HG02970 (cell line): ENCODE measurements around the gene KRTAP4-9.
"Not testable (repeated sequence)": the region's sequence is repeated elsewhere in the genome, so short reads cannot be mapped to it uniquely, and the experiment has no call there.

Source experiments
- ATAC-seq: cut with Tn5 transposase; IDR thresholded peaks from one replicate; pipeline ENCODE4 v1.9.1; 2021; ENCODE audit warnings: mild to moderate bottlenecking, moderate library complexity, moderate number of reproducible peaks; ENCODE audit not compliant: unreplicated experiment, low FRiP score

KRTAP4-9 gene

GRCh38 chr17:41105347-41105746 is at the start of gene KRTAP4-9:
KRTAP4-9 (plus strand) TSS chr17:41105389; CDS start chr17:41105389, 0 bp downstream.
- not testable (repeated sequence) for ATAC-seq

GRCh38 chr17:41057547-41057946 is 47.6 kb upstream of the KRTAP4-9 start:
- no peak for ATAC-seq

GRCh38 chr17:41058741-41059140 is 46.4 kb upstream of the KRTAP4-9 start:
- ATAC-seq: no peak

- not testable (repeated sequence) for ATAC-seq
Observed at GRCh38 chr17:41059276-41060051, 45.7 kb upstream of the KRTAP4-9 start.

GRCh38 chr17:41060052-41060604 is 45.1 kb upstream of the KRTAP4-9 start, which contains the start of gene KRTAP2-3:
KRTAP2-3 (minus strand) TSS chr17:41060114; CDS start chr17:41060050, 64 bp downstream.
- ATAC-seq: no peak

GRCh38 chr17:41061964-41062363 is 43.2 kb upstream of the KRTAP4-9 start:
- ATAC-seq: no peak

GRCh38 chr17:41063449-41063848 is 41.7 kb upstream of the KRTAP4-9 start:
- no peak for ATAC-seq

- no peak for ATAC-seq
Observed at GRCh38 chr17:41064301-41064700, 40.9 kb upstream of the KRTAP4-9 start.

GRCh38 chr17:41065016-41065689 is 40.0 kb upstream of the KRTAP4-9 start:
- not testable (repeated sequence) for ATAC-seq

- no peak for ATAC-seq
Observed at GRCh38 chr17:41065829-41066624, 39.2 kb upstream of the KRTAP4-9 start, which contains the start of gene KRTAP2-4. KRTAP2-4 (minus strand) TSS chr17:41065879; CDS start chr17:41065845, 34 bp downstream.

GRCh38 chr17:41067281-41067680 is 37.9 kb upstream of the KRTAP4-9 start:
- no peak for ATAC-seq

GRCh38 chr17:41069031-41069430 is 36.2 kb upstream of the KRTAP4-9 start:
- no peak for ATAC-seq

- ATAC-seq: no peak
Observed at GRCh38 chr17:41071606-41072360, 33.4 kb upstream of the KRTAP4-9 start.

GRCh38 chr17:41073676-41074075 is 31.5 kb upstream of the KRTAP4-9 start:
- ATAC-seq: no peak

GRCh38 chr17:41076788-41077187 is 28.4 kb upstream of the KRTAP4-9 start:
- no peak for ATAC-seq

GRCh38 chr17:41082626-41083025 is 22.6 kb upstream of the KRTAP4-9 start:
- ATAC-seq: no peak

GRCh38 chr17:41083427-41083826 is 21.8 kb upstream of the KRTAP4-9 start:
- ATAC-seq: not testable (repeated sequence)

GRCh38 chr17:41084100-41084856 is 20.9 kb upstream of the KRTAP4-9 start, which contains the start of gene KRTAP4-7:
KRTAP4-7 (plus strand) TSS chr17:41084150; CDS start chr17:41084207, 57 bp downstream.
- not testable (repeated sequence) for ATAC-seq
